IPS-11a (cell line): ENCODE data around the gene SH3TC2.

Source experiments
- H3K4me3 ChIP-seq: one replicate; pipeline ENCODE4 v1.5.1; 2013; ENCODE audit warnings: low read depth, low read length, control low read depth

The SH3TC2 gene

DNA sequence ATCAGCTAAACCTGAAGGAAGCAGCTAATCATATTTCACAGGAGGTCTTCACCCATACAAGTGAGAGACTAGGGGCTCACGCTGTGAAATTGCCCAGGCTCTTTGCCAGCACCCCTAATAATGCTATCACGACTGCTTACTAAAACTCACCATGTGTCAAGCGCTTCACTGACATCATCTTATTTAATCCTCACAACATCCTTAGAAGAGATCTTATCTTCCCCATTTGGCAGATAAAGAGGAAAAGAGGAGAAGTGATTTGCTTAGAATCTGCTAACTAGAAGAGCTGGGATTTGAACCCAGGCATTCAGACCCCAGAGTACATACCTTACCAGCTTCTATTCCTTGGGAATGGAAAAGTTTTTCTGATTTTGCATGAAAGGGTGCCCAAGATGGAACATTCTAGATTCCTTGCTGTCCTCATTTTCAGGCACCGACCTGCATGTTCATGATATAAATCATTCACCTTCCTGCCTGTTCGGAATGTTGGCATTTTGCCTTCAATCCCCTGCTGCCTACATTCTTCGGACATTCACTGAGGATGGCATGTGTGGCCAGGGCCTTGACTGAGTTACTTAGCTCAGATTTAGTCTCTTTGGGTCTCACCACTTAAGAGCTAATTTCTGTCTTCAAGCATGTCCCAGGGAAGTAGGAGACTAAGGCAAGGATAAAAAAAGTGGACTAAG lies 88.1 kb downstream of the SH3TC2 start:
- no peak overlapping the region for H3K4me3 ChIP-seq

DNA sequence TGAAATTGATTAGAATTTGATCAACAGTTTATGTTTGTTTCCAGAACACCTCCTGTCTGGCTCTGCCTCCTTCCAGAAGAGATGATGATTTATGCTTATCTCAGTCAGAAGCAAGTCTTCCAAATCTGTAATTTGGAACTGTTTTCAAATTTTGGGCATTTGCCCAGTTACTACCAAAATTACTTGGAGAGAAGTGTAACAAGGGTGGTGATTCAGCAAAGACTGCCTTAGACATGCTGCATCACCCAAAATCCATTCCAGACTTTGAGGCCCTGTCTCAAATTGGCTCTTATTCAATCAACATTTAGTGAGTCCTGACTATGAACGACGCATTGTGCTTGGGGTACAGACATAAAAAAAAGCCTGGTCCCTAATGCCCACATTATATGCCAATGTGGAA lies 89.4 kb downstream of the SH3TC2 start:
- H3K4me3 ChIP-seq, result no peak overlapping the region

DNA sequence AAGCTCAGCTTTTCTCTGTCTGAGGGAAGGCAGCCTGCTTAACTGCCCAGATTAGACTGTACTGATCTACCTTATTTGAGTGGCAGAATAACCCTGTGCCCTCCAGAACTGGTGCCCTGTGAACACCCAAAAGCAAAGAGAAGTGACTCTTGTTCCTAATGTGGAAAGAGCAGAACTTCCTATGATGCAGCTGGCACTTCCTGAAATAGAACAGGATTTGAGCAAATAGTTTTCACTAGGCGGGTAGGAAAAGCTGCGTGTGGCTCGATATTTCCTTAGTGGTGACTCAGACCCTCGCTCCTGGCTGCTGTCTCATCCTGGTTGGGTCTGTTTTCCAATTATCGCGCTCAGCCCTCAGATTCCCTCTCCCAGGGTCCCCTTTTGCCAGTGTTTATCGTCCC lies 89.9 kb downstream of the SH3TC2 start:
- no peak overlapping the region for H3K4me3 ChIP-seq

DNA sequence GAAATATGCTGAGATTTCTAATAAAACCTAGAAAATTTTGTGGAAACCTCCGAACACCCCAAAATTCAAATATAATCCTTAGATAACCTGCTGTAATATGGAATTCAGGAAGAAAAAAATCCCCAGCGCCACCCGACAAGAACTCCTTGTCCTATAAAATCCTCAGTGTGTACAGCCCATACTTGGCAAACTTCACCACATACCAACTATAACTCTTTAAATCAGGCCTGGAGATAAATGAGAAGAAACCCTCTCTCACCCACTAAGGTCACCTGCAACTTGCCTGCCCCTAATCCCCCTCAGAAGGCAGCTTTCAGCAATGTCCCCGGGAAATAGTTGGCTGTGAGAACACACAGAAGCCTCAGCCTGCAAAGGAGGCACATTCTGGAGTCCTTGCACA lies 90.5 kb downstream of the SH3TC2 start:
- no peak overlapping the region for H3K4me3 ChIP-seq

DNA sequence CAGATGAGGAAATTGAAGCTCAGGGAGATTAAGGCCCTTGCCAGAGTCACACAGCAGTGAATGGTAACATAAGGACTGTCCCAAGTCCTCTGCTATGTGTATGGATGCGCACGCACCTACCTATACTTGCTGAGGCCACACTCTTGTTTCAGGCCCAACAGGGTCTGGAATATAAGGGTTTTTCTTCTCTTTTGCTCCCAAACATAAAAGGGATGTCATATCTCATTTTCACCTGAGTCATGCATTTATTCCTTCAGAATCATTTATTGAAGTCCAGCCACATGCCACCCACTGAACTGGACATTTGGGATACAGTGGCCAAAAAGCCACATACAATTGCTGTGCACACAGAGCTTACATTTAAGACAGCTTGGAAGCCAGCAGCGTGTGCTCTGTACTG lies 92.0 kb downstream of the SH3TC2 start:
- H3K4me3 ChIP-seq, result no peak overlapping the region

DNA sequence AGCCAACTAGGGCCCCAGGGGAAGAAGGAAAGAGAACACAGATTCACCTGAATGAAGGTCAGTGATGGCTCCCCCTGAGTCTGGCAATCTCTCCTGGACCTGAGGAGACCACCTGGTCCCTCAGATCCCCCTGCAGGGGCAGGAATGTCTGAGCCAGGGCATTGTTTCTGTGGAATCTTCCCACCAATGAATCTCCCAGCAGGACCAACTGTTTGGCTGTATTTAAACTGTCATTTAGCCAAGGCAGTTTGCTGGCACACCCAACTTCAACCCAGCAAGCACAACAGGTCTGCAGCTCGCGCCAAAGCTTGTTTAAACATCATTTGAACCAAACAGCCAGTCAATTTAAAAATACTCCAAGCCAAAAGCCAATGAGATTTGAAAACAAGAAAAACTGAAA lies 92.6 kb downstream of the SH3TC2 start:
- no peak overlapping the region for H3K4me3 ChIP-seq

DNA sequence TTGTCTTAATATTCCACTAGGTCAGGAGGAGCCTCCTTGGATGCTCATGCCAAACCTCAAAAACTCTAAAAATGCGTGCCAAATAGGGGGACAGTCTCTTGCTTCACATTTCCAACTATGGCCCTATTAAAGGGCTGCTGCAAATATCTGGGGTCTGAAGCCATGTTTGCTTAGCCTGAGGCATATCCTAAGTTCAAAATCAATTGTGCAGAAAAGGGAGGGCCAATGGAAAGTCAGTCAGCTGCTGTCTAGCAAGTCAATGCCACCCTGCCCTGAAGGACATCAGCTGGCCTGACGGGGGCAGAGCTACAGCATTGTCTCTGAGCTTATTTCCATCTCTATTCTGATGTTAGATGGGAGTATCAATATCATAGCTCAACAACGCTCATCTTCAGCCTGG lies 93.6 kb downstream of the SH3TC2 start:
- no peak overlapping the region for H3K4me3 ChIP-seq

DNA sequence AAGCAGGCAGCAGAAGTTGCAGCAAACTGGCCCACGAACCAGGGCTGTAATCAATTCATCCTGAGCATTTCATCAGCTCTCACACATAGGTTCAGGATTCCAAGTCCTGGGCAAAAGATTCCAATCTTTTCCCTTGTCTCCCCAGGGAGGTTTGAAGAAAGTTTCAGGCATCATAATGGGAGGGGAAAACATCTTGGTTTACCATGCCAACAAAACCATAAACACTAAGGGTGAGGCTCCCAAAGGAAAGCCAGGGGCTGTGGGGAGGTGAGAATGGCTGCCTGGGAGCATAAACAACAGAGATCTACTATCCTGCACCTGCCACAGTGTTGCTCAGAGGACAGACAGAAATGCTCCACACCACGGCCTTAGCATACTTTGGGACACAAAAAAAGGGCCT lies 94.6 kb downstream of the SH3TC2 start:
- H3K4me3 ChIP-seq, result no peak overlapping the region

DNA sequence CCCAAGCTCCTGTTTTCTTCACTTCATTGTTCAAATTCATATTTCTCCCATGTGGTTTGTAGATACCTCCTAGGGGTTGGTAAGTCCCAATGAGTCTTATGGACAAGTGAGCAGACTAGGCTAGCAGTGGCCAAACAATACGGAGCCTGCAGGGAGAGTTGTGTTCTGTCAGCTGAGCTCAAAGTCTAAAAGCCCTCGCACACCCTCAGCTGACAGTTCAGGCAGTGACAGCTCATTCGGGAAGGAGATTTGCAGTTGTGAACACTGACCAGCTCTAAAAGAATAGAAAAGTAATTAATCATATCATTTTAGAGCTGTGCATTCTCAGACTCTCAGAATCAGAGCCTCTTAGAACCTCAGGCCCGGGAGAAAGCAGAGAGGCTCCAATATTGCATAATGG lies 95.1 kb downstream of the SH3TC2 start:
- H3K4me3 ChIP-seq, result no peak overlapping the region

DNA sequence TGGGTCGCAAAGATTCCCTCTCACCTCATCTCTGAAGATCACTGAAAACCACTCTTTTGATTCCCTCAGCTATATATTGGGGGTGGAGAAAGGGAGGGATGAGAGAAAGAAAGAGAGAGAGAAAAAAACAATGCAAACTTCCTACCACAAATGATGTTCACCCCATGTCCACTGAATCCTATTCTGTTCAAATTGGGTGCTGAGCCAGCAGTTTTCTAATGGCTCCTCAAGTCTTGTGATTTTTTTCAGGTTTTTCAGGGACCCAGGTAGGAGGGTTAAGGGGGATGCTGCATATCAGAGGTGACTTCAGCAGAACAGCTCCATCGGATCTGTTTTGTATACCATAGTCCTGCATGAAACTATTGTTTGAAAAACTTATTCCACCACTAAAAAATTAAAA lies 95.9 kb downstream of the SH3TC2 start:
- no peak overlapping the region for H3K4me3 ChIP-seq

DNA sequence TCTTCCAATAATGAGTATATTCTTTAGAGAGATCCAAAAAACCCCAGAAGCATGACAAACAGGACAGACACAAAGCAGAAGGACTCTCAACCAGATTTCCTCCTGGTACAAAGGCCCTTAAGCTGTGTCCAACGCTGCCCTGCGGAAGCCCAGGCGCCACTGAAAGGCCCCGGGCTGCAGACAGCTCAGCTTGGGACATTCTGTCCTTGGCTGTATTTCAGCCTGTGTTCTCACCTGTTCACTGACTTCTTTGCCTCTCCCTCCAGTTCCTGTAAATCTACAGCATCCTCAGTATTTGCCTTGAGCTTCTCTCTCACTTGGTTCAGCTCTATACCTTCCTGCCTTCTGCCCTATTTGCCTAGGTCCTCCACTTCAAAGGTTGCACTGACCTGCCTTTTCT lies 96.5 kb downstream of the SH3TC2 start:
- no peak overlapping the region for H3K4me3 ChIP-seq

DNA sequence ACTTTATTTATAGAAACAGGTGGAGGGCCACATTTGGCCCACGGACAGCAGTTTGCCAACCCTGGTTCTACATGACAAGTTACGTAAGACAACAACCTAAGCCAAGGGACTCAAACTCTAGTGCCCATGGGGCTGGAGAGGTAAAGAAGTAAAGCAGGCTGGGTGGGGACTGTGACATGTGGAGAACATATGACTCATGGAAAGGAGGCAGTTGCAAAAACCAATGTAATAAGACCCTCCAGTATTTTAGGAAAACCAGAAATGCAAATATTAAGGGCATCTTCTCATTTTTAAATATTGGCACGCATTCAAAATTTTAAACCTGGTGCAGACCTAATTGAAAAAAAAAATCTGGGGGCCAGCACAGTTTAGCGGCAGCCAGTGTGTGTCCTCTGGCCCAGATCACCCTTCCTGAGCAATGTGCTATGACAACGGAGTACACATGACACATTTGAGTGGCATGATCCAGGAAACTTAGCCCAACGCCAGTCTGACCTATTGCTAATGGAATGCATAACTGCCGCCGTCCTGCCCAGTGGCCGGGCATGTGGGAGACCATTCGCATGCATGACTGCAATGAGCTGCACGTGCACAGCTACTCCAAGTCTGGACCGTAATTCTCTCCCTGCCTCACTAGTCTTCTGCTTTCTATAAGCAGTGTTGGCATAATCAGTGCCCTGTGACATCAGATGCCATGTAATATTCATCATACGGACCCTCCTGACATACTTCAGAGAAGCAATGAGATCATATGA lies 97.2 kb downstream of the SH3TC2 start:
- H3K4me3 ChIP-seq, result no peak overlapping the region

DNA sequence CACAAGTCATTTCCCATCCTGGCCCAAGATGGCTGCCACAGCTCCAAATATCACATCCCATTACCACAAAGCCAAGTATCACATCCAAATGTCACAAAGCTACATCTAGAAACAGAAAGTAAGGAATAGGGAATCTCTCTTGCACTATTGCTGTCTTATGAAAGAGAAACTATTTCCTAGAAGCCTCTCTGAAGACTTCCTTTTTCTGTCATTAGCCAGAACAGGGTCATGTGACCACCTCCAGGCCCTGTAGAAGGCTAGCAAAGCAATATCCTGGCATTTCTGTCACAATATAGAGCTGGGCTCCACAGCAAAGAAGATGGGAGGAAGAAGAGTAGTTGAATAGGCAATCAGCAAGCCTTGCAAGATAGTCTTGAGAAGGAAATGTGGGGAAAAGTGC lies 99.2 kb downstream of the SH3TC2 start:
- H3K4me3 ChIP-seq, result no peak overlapping the region

DNA sequence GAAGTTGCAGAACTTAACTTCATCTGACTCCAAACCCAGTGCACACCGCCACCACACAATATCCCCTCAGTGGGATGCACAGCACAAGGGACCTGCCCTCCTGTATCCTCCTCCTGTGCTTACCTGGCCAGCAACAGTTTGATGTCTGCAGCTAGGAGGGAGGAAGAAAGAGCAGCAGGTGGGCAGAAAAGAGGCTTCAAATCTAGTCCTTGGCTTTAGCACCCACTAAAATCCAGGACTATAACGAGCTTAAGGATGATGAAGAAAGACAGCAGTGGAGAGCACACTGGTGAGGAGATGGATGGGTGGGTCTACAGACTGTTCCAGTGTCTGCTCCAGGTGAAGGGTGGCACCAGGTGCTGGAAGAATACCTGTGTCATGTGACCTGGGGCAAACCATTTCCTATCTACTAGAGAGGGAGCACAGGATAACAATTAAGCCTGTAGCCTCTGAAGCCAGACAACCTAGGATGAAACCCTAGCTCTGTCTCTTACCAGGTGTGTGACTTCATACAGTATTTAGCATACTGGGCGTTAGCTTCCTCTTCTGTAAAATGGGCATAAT lies 100.0 kb downstream of the SH3TC2 start:
- no peak overlapping the region for H3K4me3 ChIP-seq

DNA sequence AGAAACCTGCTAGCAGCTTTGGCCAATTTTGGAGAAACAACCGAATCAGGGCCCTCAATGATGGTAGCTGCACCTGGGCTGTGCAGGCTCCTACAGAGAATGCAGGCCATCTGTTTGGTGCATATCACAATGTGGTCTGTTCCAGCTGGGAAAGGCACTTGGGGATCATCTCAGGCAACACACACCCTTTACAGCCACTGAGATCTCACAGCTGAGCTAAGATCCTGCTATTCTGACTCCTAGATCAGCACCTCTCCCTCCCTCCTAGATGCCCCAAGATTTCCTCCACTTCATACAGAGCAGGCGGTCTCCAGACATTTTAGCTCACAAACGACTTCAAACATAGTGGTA lies 100.7 kb downstream of the SH3TC2 start:
- H3K4me3 ChIP-seq, result no peak overlapping the region

DNA sequence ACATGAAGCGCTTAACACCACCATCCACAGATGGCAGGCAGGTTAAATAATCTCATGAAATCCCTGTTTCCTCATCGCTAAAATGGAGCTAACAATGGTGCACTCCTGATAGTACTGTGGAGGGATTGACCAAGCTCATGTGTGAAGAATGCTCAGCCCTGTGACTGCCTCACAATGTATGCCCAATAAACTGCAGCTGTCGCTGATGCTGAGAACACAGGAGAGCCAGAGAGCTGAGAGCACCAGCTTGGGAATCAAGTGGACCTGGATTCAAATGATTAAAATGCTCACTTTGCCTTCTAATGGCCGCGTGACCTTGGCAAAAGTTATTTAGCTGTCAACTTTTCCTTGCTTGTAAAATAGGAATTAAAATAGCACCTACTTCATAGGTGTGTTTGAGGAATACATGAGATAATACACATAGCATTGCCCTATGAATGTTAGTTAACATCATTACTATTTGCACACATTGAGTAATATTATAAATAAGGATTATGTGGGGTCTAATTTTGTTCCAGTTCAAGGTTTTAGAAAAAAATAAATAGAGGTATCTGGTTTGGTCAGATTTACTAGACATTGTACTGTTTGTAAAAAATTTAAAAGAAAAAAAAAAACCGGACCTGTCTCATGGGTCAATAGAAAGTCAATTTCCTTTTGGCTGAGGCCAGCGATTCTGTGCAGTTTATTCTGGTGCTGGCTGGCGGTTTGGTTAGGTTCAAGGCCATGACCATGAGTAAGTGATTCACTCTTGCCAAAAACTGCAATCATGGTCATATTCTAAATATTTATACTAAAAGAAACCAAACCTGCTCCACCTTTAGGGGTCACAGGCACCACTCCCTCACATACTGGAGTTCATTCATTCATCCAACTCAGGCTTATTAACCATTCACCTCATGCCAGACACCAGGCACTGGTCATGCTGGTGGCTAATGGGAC lies 101.3 kb downstream of the SH3TC2 start:
- no peak overlapping the region for H3K4me3 ChIP-seq

DNA sequence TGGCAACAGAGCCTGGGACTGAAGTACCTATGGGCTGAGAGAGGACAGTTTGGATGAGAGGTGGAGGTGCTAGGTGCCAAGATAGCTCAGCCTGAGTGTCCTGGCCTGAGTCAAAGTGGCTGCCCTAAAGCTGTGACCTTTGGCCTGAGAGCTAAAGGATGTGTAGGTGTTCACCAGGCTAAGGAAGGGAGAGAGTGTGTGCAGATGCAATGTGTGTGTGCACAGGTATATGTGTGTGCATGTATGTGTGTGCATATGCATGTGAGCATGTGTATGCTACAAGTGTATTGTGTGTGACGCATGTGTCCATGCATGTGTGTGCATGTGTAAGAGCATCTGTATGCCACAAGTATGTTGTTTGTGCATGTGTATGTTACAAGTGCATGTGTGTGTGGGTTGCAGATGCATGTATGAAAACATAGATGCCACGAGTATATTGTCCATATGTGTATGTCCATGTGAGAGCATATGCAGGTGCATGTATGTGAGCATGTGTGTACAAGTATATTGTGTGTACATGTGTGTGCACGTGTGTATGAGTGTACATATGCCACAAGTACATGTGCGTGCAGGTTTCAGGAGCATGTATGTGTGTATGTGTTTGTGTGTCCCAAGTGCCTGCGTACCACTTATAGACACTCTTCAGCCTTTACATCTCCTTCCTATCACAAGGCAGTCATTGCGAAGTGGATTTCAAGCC lies 102.6 kb downstream of the SH3TC2 start:
- H3K4me3 ChIP-seq, result no peak overlapping the region

DNA sequence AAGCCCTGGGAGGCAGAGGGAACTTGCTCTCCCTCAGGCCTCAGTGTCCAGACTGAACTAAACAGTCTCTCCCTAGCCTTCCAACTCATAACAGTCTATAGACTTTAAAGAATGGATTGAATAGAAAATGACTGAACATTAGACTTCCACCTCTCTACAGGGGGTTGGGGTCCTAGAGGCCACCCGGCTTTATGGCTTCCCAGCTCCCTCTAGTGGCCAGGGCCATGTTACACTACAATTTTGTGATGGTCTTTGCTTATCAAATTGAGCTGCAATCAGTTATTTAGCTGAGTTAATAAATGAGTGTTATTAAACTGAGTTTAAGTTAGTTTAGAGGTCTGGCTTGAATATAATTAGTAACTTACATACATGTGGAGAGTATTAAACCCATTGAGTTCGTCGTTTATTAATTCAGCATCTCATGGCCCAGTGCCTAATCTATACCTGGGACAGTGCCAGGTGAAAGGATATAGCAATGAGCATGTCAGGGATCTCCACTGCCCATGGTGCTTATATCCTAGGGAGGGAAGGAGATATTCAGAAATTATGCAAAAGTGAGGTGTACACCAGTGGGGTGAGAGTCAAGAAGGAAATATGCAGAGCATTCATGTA lies 105.2 kb downstream of the SH3TC2 start:
- no peak overlapping the region for H3K4me3 ChIP-seq

DNA sequence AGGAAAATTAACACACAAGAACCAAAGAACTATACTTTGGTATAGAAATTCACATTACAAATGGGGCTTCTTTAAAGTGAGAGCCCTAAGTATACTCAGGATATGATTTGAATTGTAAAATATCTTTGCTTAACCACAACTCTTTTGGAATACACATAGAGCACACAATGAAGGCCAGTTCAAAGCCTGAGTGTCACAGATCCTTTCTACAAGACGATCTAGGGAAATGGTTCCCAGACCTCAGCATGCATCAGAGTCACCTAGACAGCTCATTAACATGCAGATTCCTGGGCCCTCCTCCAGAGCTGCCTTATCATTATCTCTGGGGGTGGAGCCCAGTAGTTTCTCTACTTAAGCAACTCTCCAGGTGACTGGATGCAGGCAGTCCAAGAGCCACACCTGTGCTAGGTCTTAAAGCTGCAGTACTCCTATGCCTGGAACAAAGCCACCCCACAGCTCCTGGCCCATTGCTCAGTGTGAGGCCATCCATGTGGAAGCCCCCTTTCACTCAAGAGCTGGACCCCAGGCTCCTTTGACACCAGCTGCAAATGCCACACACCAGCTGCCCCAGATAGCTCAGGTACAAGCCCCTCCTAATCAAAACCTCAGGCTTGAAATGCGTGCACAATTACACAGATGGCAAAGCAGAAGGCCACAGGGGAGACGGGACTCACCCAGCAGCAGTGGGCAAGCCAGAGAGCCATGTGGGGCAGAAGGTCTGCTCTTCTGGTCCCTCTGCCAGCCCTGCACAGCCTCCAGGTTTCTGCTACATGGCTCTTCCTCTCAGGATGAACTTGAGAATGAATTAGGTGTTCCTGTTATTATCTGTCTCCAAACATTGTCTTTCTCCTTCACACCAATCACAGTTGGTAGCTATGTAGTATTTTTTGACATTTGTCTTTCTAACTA lies 106.1 kb downstream of the SH3TC2 start:
- no peak overlapping the region for H3K4me3 ChIP-seq
